ENCODE data around the gene AHRR.
A peak's percentile ranks its signal among the peaks of the same experiment; 100 is the strongest.
"Not testable (repeated sequence)": the region's sequence is repeated elsewhere in the genome, so short reads cannot be mapped to it uniquely, and the experiment has no call there.

AHRR gene

GRCh38 chr5:482021-482420 lies 160.5 kb downstream of the AHRR start:
- H3K9ac ChIP-seq = no peak overlapping the region
- H3K9me3 ChIP-seq = no peaks in the 10 kb centered on the region
- no peak overlapping the region for H3K27ac ChIP-seq
- no peaks in the 10 kb centered on the region for H3K36me3 ChIP-seq
- H4K20me1 ChIP-seq = peaks cover 33% of the 10 kb centered on the region
- H3K27me3 ChIP-seq = peaks cover 17% of the 10 kb centered on the region
- H3K4me1 ChIP-seq = peaks cover 94% of the 10 kb centered on the region
- TF ChIP-seq Cebpa-rat (IDR thresholded peaks at IDR 0.05) = no peak
- peak overlapping the region; percentile 89 for H3K4me2 ChIP-seq
- H3K4me3 ChIP-seq = no peak overlapping the region

DNA sequence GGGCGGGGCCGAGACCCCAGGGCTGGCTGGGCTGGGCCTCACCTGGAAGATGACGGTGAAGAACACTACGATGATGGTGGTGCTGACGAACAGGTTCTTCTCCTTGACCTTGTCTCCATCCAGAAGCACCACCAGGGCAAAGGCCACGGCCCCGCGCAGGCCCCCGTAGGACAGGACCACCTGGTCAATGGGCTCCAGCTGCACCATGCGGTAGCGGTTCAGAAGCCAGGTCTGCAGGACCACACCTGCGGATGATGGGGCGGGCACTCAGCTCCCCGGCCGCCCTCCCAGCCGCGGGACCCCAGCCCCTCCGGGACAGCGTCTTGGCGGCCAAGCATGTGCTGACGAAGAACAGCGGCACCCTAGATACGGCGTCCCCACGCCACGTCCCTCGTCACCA lies 161.0 kb downstream of the AHRR start:
- Histone ChIP-seq H3K4me2 (peak overlapping the region; percentile 89), H3K27me3 (peaks cover 12% of the 10 kb centered on the region), H3K4me3 (no peak overlapping the region), H3K9me3 (no peaks in the 10 kb centered on the region), H3K27ac (no peak overlapping the region), H3K9ac (no peak overlapping the region), H3K4me1 (peaks cover 89% of the 10 kb centered on the region), H4K20me1 (peaks cover 28% of the 10 kb centered on the region), H3K36me3 (no peaks in the 10 kb centered on the region)
- TF ChIP-seq Cebpa-rat (IDR thresholded peaks at IDR 0.05) = no peak

- Histone ChIP-seq H4K20me1 (peaks cover 23% of the 10 kb centered on the region), H3K9me3 (no peaks in the 10 kb centered on the region), H3K4me2 (peak overlapping the region; percentile 89), H3K4me3 (no peak overlapping the region; the same call in 1 of the 2 replicates), H3K27me3 (peaks cover 7% of the 10 kb centered on the region; the same call in 1 of the 2 replicates), H3K36me3 (no peaks in the 10 kb centered on the region), H3K4me1 (peaks cover 84% of the 10 kb centered on the region), H3K9ac (no peak overlapping the region), H3K27ac (no peak overlapping the region)
- no peak for TF ChIP-seq Cebpa-rat (IDR thresholded peaks at IDR 0.05)
These were observed 161.5 kb downstream of the AHRR start for GRCh38 chr5:483011-483410.

GRCh38 chr5:483434-484140 lies 162.1 kb downstream of the AHRR start:
- no peak for TF ChIP-seq Cebpa-rat (IDR thresholded peaks at IDR 0.05)
- 0 out of 2 replicates have a peak overlapping the region, but pooled peaks have one; percentile 19 for H3K9ac ChIP-seq
- no peaks in the 10 kb centered on the region for H3K36me3 ChIP-seq
- H3K27me3 ChIP-seq = peaks cover 3% of the 10 kb centered on the region; the same call in 1 of the 2 replicates
- H3K4me1 ChIP-seq = peaks cover 78% of the 10 kb centered on the region
- H4K20me1 ChIP-seq = peaks cover 17% of the 10 kb centered on the region
- peak overlapping the region; percentile 89 for H3K4me2 ChIP-seq
- peak overlapping the region; percentile 36; the same call in 1 of the 2 replicates for H3K4me3 ChIP-seq
- no peak overlapping the region for H3K27ac ChIP-seq
- H3K9me3 ChIP-seq = no peaks in the 10 kb centered on the region

GRCh38 chr5:484556-484955 lies 163.0 kb downstream of the AHRR start:
- Histone ChIP-seq H3K4me1 (peaks cover 68% of the 10 kb centered on the region), H3K27ac (no peak overlapping the region), H3K9ac (no peak overlapping the region), H4K20me1 (peaks cover 7% of the 10 kb centered on the region; the same call in 1 of the 2 replicates), H3K9me3 (no peaks in the 10 kb centered on the region), H3K27me3 (no peaks in the 10 kb centered on the region), H3K36me3 (no peaks in the 10 kb centered on the region), H3K4me3 (no peak overlapping the region), H3K4me2 (peak overlapping the region; percentile 89)
- TF ChIP-seq Cebpa-rat (IDR thresholded peaks at IDR 0.05) = no peak

GRCh38 chr5:485113-485945 lies 163.8 kb downstream of the AHRR start:
- Histone ChIP-seq H3K9ac (no peak overlapping the region), H3K27ac (no peak overlapping the region), H3K27me3 (no peaks in the 10 kb centered on the region), H3K4me3 (peak overlapping the region; percentile 21; the same call in 1 of the 2 replicates), H3K4me1 (peaks cover 61% of the 10 kb centered on the region), H3K4me2 (peak overlapping the region; percentile 89), H3K9me3 (no peaks in the 10 kb centered on the region), H3K36me3 (no peaks in the 10 kb centered on the region), H4K20me1 (no peaks in the 10 kb centered on the region)
- TF ChIP-seq Cebpa-rat (IDR thresholded peaks at IDR 0.05) = no peak

GRCh38 chr5:485946-486491 lies 164.5 kb downstream of the AHRR start:
- Histone ChIP-seq H3K4me2 (peak overlapping the region; percentile 89), H3K4me3 (peak overlapping the region; percentile 21; the same call in 1 of the 2 replicates), H3K9ac (no peak overlapping the region), H3K27ac (no peak overlapping the region), H3K9me3 (no peaks in the 10 kb centered on the region), H3K4me1 (peaks cover 54% of the 10 kb centered on the region), H3K27me3 (no peaks in the 10 kb centered on the region), H4K20me1 (no peaks in the 10 kb centered on the region), H3K36me3 (no peaks in the 10 kb centered on the region)
- no peak for TF ChIP-seq Cebpa-rat (IDR thresholded peaks at IDR 0.05)

- not testable (repeated sequence) for H4K20me1 ChIP-seq, H3K9me3 ChIP-seq, H3K4me3 ChIP-seq, H3K27me3 ChIP-seq, H3K27ac ChIP-seq, H3K36me3 ChIP-seq, H3K9ac ChIP-seq
- Histone ChIP-seq H3K4me2 (peak overlapping the region; percentile 89), H3K4me1 (peaks cover 48% of the 10 kb centered on the region)
These were observed 165.1 kb downstream of the AHRR start for GRCh38 chr5:486597-486996.

Measured in BLaER1 (cell line).